LNCAP (cell line): ENCODE measurements around the gene SOX5.

ENCODE experiments used
- CTCF ChIP-seq: fragments of 450-650 bp; IDR thresholded peaks from 2 replicates; pipeline ENCODE4 v1.5.1; 2017; ENCODE audit warnings: mild to moderate bottlenecking

Gene SOX5

GRCh38 chr12:23576372-23576771, 373.1 kb downstream of the SOX5 start:
- TF ChIP-seq CTCF: no peak

DNA sequence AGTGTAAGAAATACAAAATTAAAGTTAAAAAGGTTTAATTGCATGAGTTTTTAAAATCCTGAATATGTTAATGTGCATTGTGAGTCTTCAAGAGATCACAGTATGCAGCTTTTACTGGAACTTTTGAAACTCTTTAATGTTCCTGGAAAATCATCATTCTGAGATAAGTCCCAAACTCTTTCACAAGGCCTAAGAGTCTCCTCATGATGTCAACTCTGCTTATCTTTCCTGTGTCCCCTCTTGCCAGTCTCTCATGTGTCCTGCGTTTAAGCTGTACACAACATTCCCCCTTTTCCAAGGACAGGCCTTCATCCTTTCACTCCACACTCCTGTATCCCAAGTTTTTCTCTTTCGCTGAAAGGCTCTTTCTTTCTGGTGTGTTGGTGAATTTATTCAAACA, 380.1 kb downstream of the SOX5 start:
- no peak for TF ChIP-seq CTCF

DNA sequence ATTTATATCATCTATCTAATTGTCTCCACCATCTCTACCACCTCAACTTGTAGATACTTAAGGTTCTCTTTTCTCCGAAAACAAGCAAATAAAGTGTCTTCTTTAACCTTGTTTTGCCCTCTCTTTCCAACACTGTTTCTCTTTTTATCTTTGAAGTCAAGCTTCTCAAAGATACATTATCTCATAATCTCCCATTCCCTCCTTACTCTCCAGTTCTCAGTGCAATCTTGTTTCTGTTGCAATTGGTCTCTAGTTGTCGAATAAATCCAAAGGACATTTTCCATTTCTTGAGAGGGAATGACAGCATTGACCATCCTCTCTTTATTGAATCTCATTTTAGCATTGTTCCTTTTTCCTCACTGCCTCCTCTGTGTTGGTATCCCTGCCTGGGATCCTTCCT, 383.3 kb downstream of the SOX5 start:
- TF ChIP-seq CTCF: no peak

GRCh38 chr12:23564451-23565152, 384.9 kb downstream of the SOX5 start:
- TF ChIP-seq CTCF: no peak

- no peak for TF ChIP-seq CTCF
Measured at GRCh38 chr12:23561364-23562345, 387.8 kb downstream of the SOX5 start.

- TF ChIP-seq CTCF: no peak
Measured at GRCh38 chr12:23560611-23561010, 388.9 kb downstream of the SOX5 start.

DNA sequence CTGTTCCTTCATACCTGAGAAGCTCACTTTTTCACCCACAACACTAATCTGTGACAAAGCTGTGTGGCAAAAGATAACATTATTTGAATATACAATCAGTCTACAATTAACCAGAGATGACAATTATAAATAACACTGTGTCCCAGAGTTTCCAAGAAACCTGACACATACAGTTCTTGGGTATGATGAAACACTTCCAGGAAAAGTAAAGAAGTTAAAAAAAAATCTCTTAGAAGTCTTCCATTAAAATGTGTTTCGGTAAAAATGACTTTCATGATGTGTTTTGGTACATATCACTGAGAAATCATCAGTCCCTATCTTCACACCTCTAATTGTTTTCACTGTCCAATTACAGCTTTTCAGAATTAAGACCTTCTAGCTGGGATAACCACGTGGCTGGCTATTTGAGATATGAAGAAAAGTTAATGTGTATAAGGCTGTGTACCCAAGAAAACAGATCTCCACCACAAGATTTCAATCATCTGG, 390.2 kb downstream of the SOX5 start:
- TF ChIP-seq CTCF: no peak
